IPS-18a (cell line): ENCODE results near the gene BMPER.

Experiments
- H3K27ac ChIP-seq: one replicate; pipeline ENCODE4 v1.5.1; 2013; ENCODE audit warnings: low read length
- H3K27me3 ChIP-seq: one replicate; pipeline ENCODE4 v1.6.1; 2013; ENCODE audit warnings: mild to moderate bottlenecking, low read length; ENCODE audit not compliant: control insufficient read depth, insufficient read depth
- H3K36me3 ChIP-seq: one replicate; pipeline ENCODE4 v1.6.1; 2013; ENCODE audit warnings: low read depth, low read length; ENCODE audit not compliant: control insufficient read depth
- H3K4me1 ChIP-seq: one replicate; pipeline ENCODE4 v1.6.1; 2013; ENCODE audit warnings: low read depth, low read length; ENCODE audit not compliant: control insufficient read depth
- H3K4me3 ChIP-seq: one replicate; pipeline ENCODE4 v1.5.1; 2013; ENCODE audit warnings: low read length
- H3K9ac ChIP-seq: one replicate; pipeline ENCODE4 v1.6.1; 2013; ENCODE audit warnings: mild to moderate bottlenecking, low read length, moderate library complexity
- H3K9me3 ChIP-seq: one replicate; pipeline ENCODE4 v1.6.1; 2013; ENCODE audit warnings: low read depth, low read length; ENCODE audit not compliant: control insufficient read depth

BMPER gene

DNA sequence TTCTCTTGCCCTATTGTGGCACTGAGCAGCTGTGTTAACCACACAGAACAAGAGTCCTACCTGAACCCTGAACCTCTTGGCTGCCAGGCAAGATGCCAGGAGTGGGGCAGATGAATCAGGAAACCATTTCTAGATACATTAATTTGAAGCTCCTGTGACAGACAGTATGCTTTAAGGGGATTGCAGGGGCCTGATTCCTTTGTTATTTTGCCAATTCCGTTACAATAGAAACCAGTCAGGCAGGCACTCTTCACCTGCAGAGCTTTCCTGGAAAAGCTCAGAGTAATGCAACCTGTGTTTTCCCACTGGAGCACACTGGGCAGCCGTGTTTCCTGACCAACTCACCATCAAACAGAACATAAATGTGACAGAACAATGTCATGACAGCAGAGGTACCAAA, 233.1 kb downstream of the BMPER start:
- Histone ChIP-seq H3K36me3 (no peaks in the 10 kb centered on the region), H3K4me1 (peaks cover 12% of the 10 kb centered on the region), H3K4me3 (no peak overlapping the region), H3K27me3 (no peaks in the 10 kb centered on the region), H3K9ac (no peak overlapping the region), H3K9me3 (no peaks in the 10 kb centered on the region), H3K27ac (no peak overlapping the region)

- H3K4me1 ChIP-seq, result peaks cover 12% of the 10 kb centered on the region
- no peaks in the 10 kb centered on the region for H3K27me3 ChIP-seq
- H3K27ac ChIP-seq, result no peak overlapping the region
- H3K9ac ChIP-seq, result no peak overlapping the region
- H3K36me3 ChIP-seq, result no peaks in the 10 kb centered on the region
- H3K9me3 ChIP-seq, result no peaks in the 10 kb centered on the region
- H3K4me3 ChIP-seq, result no peak overlapping the region
Observed at GRCh38 chr7:34139086-34139485, 233.7 kb downstream of the BMPER start.

GRCh38 chr7:34140066-34140465, 234.7 kb downstream of the BMPER start:
- H3K27me3 ChIP-seq, result no peaks in the 10 kb centered on the region
- no peak overlapping the region for H3K27ac ChIP-seq
- H3K4me1 ChIP-seq, result peaks cover 12% of the 10 kb centered on the region
- H3K9ac ChIP-seq, result no peak overlapping the region
- no peaks in the 10 kb centered on the region for H3K9me3 ChIP-seq
- no peak overlapping the region for H3K4me3 ChIP-seq
- H3K36me3 ChIP-seq, result no peaks in the 10 kb centered on the region

DNA sequence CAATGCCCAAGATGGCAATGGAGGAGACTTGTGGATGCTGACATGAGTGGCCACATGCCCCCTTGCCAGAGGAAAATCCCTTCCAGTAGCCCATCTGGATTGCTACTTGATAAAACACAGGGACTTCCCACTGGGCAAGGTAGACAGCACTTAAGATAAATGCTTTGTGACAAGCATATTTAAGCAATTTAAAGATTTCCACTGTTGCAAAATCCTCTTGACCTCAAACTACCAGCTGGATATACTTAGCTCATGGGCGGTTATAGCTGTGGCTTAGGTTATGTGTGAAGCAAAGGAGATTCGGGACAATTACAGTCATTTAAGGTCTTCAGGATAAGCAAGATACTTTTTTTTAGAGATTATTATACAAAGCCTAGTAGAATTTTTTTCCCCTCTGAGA, 238.1 kb downstream of the BMPER start:
- Histone ChIP-seq H3K9ac (no peak overlapping the region), H3K27ac (no peak overlapping the region), H3K27me3 (no peaks in the 10 kb centered on the region), H3K4me1 (peaks cover 9% of the 10 kb centered on the region), H3K36me3 (no peaks in the 10 kb centered on the region), H3K4me3 (no peak overlapping the region), H3K9me3 (no peaks in the 10 kb centered on the region)

DNA sequence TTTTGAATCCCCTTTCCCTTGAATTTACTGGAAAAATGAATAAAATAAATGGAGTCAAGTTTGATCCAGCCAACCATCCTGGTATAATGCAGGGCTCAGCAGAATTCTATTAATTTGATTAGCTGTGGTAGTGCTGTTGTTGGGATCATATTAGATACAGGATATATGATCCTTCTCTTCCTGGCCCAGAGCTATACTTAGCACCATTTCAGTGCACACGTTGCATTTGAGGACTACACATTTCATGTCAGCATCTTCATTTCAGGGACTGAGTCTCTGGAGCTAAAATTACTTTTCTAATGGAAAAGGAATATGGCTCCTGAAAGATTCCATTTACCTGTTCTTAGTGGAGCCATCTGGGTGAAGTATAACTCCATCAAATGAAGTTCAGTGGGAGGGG, 240.3 kb downstream of the BMPER start:
- no peak overlapping the region for H3K9ac ChIP-seq
- H3K27me3 ChIP-seq, result no peaks in the 10 kb centered on the region
- H3K4me3 ChIP-seq, result no peak overlapping the region
- H3K27ac ChIP-seq, result no peak overlapping the region
- no peaks in the 10 kb centered on the region for H3K9me3 ChIP-seq
- no peaks in the 10 kb centered on the region for H3K4me1 ChIP-seq
- H3K36me3 ChIP-seq, result no peaks in the 10 kb centered on the region

DNA sequence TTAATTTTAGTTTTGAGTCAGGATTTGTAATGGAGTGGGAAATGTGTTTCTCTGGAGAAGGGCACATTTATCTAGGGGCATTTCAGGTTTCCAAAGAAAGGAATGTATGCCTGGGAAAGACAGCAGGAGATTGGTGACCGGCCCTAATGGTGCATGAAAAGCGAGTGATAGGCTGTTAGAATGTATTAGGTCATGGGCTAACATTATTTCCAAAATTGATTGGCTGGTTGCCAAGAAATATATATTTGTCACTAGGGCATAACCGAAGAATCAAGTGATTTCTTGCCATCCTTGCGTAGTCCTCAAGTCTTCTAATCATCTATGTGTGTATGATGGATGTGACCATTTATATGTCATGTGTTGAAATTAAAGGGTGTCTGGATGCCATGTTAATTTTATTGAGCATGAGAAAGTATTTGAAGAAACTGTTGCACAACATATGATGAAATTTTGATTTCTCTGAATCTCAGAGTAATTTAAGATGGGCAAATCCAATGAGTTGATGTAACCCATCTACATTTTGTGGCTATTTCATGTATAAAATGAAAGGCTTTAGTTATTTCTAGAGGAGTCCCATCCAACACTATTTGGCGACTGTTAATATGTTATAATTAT, 248.4 kb downstream of the BMPER start:
- no peaks in the 10 kb centered on the region for H3K27me3 ChIP-seq

GRCh38 chr7:34155220-34155908, 250.0 kb downstream of the BMPER start:
- H3K4me1 ChIP-seq, result peaks cover 16% of the 10 kb centered on the region
- no peaks in the 10 kb centered on the region for H3K27me3 ChIP-seq
- no peak overlapping the region for H3K9ac ChIP-seq
- H3K4me3 ChIP-seq, result no peak overlapping the region
- H3K9me3 ChIP-seq, result no peaks in the 10 kb centered on the region
- no peak overlapping the region for H3K27ac ChIP-seq
- no peaks in the 10 kb centered on the region for H3K36me3 ChIP-seq

More for the DNA sequence above, 248.4 kb downstream of the BMPER start:
- Histone ChIP-seq H3K4me3 (no peak overlapping the region), H3K4me1 (peaks cover 16% of the 10 kb centered on the region), H3K9ac (no peak overlapping the region), H3K27ac (no peak overlapping the region), H3K36me3 (no peaks in the 10 kb centered on the region), H3K9me3 (no peaks in the 10 kb centered on the region)

GRCh38 chr7:34156336-34156735, 251.0 kb downstream of the BMPER start:
- peaks cover 16% of the 10 kb centered on the region for H3K4me1 ChIP-seq
- no peaks in the 10 kb centered on the region for H3K36me3 ChIP-seq
- no peaks in the 10 kb centered on the region for H3K9me3 ChIP-seq
- H3K4me3 ChIP-seq, result no peak overlapping the region
- H3K9ac ChIP-seq, result no peak overlapping the region
- H3K27ac ChIP-seq, result no peak overlapping the region
- no peaks in the 10 kb centered on the region for H3K27me3 ChIP-seq

GRCh38 chr7:34157137-34157536, 251.8 kb downstream of the BMPER start:
- no peak overlapping the region for H3K27ac ChIP-seq
- H3K4me1 ChIP-seq, result peaks cover 9% of the 10 kb centered on the region
- H3K36me3 ChIP-seq, result no peaks in the 10 kb centered on the region
- H3K4me3 ChIP-seq, result no peak overlapping the region
- no peak overlapping the region for H3K9ac ChIP-seq
- H3K9me3 ChIP-seq, result no peaks in the 10 kb centered on the region
- no peaks in the 10 kb centered on the region for H3K27me3 ChIP-seq

- no peak overlapping the region for H3K4me3 ChIP-seq
- no peak overlapping the region for H3K9ac ChIP-seq
- no peaks in the 10 kb centered on the region for H3K9me3 ChIP-seq
- H3K27ac ChIP-seq, result no peak overlapping the region
- no peaks in the 10 kb centered on the region for H3K36me3 ChIP-seq
- no peaks in the 10 kb centered on the region for H3K27me3 ChIP-seq
- H3K4me1 ChIP-seq, result no peaks in the 10 kb centered on the region
Observed at GRCh38 chr7:34158368-34159153, 253.2 kb downstream of the BMPER start.

DNA sequence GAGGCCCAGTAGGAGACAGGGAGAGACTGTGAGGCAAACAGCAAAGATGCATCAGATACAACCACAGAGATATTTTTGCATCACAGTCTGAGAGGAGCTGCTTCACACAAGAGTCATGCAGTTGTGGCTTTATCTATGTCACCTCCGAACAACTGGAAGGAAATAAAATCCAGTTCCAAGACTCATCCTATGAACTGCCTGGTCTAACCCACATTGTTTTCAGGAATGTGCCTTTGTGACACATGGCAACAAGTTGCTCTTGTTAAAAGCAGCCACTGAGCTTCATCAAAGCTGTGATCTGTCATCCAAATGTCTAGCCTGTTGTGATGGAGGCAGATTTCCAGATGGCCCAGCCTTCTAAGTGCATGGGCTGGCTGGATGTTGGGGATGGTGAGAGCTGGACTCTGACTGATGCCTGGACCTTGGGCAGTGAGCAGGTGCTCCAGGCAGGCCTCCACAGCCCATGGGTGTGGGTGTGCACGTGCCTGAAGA, 255.0 kb downstream of the BMPER start:
- Histone ChIP-seq H3K27me3 (no peaks in the 10 kb centered on the region), H3K9me3 (no peaks in the 10 kb centered on the region), H3K4me3 (no peak overlapping the region), H3K36me3 (no peaks in the 10 kb centered on the region), H3K4me1 (no peaks in the 10 kb centered on the region), H3K9ac (no peak overlapping the region), H3K27ac (no peak overlapping the region)
